Measurements from ENCODE around the gene GALNT4. TPM values are rescaled to one million over a fixed set of nuclear protein-coding genes. Genes with fewer than 3 reads are reported as not detected.
A peak's percentile ranks its signal among the peaks of the same experiment; 100 is the strongest.

GALNT4 gene
- total and polyA plus RNA-seq, 2 experiments from 2014 or later = 1.3 to 4.0 TPM

- peak overlapping the region; percentile 58 for H3K4me3 ChIP-seq
- no peak for DNase-seq (ENCODE audit: low read depth in 1 of 2, low spot score in 1 of 2)
Observed at GRCh38 chr12:89523393-89523792, 1.2 kb downstream of the GALNT4 start.

DNA sequence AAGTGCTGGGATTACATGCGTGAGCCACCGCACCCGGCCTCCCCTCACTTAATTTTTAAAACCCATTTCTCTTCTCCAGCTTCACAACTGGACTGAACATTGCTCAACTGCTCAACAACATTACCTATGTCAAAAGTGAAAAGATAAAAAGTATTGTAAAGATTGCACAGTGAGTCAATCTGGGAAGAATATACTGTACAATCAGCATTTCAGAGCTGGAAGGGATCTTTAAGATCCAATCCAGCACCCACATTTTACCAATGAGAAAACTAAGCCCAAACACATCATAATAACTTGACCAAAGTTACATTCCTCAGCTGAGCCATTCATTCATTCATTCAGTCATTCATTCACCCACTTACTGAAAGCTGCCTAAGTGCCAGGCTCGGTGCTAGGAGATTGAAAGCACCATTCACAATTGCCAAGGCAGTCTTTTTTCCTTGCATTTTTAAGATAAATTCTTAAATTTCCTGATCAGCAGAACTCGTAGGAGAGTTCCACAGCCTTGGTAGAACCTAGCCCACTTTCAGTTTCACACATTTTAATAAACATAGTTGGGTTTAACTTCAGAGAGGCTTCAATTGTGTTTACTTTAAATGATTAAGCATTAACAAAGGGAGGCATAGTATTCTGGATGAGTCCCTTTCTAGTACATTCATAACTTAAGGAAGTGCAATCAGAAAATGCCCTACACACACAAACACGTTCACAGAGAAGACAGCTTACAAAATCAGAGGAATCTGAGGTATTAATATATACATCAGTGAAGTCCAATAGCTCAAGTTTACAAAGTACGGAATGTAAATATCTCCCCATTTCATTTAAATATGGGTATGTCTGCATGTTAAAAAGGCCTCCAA is 3.0 kb downstream of the GALNT4 start:
- TF ChIP-seq, protein P1, sequence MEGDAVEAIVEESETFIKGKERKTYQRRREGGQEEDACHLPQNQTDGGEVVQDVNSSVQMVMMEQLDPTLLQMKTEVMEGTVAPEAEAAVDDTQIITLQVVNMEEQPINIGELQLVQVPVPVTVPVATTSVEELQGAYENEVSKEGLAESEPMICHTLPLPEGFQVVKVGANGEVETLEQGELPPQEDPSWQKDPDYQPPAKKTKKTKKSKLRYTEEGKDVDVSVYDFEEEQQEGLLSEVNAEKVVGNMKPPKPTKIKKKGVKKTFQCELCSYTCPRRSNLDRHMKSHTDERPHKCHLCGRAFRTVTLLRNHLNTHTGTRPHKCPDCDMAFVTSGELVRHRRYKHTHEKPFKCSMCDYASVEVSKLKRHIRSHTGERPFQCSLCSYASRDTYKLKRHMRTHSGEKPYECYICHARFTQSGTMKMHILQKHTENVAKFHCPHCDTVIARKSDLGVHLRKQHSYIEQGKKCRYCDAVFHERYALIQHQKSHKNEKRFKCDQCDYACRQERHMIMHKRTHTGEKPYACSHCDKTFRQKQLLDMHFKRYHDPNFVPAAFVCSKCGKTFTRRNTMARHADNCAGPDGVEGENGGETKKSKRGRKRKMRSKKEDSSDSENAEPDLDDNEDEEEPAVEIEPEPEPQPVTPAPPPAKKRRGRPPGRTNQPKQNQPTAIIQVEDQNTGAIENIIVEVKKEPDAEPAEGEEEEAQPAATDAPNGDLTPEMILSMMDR (IDR thresholded peaks at IDR 0.05; ENCODE audit: low read depth, low read length) = no peak
- no peak overlapping the region for H3K4me3 ChIP-seq
- H3K36me3 ChIP-seq = no peaks in the 10 kb centered on the region

More at GRCh38 chr12:89523393-89523792, 1.2 kb downstream of the GALNT4 start:
- TF ChIP-seq, protein P1 (IDR thresholded peaks at IDR 0.05; ENCODE audit: low read depth, low read length) = no peak
- Histone ChIP-seq H3K27me3 (no peaks in the 10 kb centered on the region), H3K9me3 (ENCODE audit: low read depth) (no peaks in the 10 kb centered on the region), H3K4me1 (ENCODE audit: low read depth) (peaks cover 9% of the 10 kb centered on the region), H3K27ac (no peak overlapping the region), H3K36me3 (no peaks in the 10 kb centered on the region)

DNA sequence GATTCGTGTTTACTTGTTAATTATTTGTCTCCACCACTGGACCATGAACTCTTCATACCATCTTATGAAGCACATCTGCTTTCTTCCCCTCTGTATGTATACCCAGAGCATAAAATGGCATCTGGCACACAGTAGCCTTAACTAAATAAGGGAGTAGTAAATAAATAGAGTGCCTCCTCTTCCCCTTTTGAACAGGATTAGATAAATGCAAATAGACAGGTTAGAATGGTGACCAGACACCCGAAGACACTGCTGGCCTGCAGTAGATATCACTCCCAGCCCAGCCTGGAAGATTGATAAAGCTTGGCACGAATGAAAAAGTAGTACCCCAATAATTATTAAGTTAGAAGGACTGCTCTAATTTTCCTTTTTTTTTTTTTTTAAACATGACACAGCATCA is 6.9 kb downstream of the GALNT4 start:
- H3K36me3 ChIP-seq = no peaks in the 10 kb centered on the region
- H3K27me3 ChIP-seq = no peaks in the 10 kb centered on the region
- H3K27ac ChIP-seq = no peak overlapping the region
- no peak overlapping the region for H3K4me3 ChIP-seq
- TF ChIP-seq, protein P1 (IDR thresholded peaks at IDR 0.05; ENCODE audit: low read depth, low read length) = no peak
- H3K4me1 ChIP-seq (ENCODE audit: low read depth) = no peaks in the 10 kb centered on the region
- no peak for DNase-seq (ENCODE audit: low read depth in 1 of 2, low spot score in 1 of 2)
- no peaks in the 10 kb centered on the region for H3K9me3 ChIP-seq (ENCODE audit: low read depth)

More for the DNA sequence above, 3.0 kb downstream of the GALNT4 start:
- Histone ChIP-seq H3K27ac (no peak overlapping the region), H3K27me3 (no peaks in the 10 kb centered on the region), H3K9me3 (ENCODE audit: low read depth) (no peaks in the 10 kb centered on the region), H3K4me1 (ENCODE audit: low read depth) (peaks cover 8% of the 10 kb centered on the region)
- DNase-seq (ENCODE audit: low read depth in 1 of 2, low spot score in 1 of 2) = no peak

DNA sequence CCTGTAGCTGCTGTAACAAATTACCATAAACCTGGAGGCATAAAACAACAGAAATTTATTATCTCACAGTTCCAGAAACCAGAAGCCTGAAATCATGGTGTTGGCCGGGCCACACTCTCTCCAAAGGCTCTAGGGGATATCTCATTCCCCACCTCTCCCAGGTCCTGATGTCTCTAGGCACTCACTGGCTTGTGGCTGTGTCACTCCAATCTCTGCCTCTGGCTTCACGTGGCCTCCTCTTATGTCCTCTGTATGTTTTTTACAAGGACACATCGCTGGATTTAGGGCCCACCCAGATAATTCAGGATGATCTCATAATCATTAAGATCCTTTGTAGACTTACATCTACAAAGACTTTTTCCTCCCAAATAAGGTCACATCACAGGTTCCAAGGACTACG is 8.0 kb downstream of the GALNT4 start:
- Histone ChIP-seq H3K27me3 (no peaks in the 10 kb centered on the region), H3K4me1 (ENCODE audit: low read depth) (no peaks in the 10 kb centered on the region), H3K4me3 (no peak overlapping the region), H3K9me3 (ENCODE audit: low read depth) (no peaks in the 10 kb centered on the region), H3K27ac (no peak overlapping the region), H3K36me3 (no peaks in the 10 kb centered on the region)
- no peak for DNase-seq (ENCODE audit: low read depth in 1 of 2, low spot score in 1 of 2)
- TF ChIP-seq, protein P1 (IDR thresholded peaks at IDR 0.05; ENCODE audit: low read depth, low read length) = no peak

DNA sequence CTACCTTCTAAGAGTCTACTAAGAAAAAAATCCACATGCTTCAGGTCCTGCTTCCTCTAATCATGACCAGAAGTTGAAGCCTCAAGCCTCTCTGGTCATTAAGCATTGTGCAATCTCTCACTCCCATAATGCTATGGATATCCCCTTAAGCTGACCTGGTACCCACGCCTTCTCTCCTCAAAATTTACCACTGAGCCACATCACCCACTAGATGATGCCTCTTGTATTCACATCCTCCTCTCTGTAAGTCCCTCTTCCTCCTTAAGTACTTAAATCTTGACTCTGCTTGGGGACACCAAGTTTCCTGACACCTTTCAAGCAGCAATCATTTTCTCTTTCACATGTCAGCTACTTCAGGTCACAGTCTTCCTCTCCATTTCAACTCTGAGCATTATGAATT is 9.8 kb downstream of the GALNT4 start:
- no peak for DNase-seq (ENCODE audit: low read depth in 1 of 2, low spot score in 1 of 2)
- H3K36me3 ChIP-seq = no peaks in the 10 kb centered on the region
- no peaks in the 10 kb centered on the region for H3K4me1 ChIP-seq (ENCODE audit: low read depth)
- TF ChIP-seq, protein P1 (IDR thresholded peaks at IDR 0.05; ENCODE audit: low read depth, low read length) = no peak
- H3K4me3 ChIP-seq = no peak overlapping the region
- H3K27me3 ChIP-seq = no peaks in the 10 kb centered on the region
- H3K27ac ChIP-seq = no peak overlapping the region
- H3K9me3 ChIP-seq (ENCODE audit: low read depth) = no peaks in the 10 kb centered on the region

All from cardiac muscle cell (in vitro differentiated cells and primary cell).